ENCODE data around the gene GJD2. TPM values are rescaled to one million over a fixed set of nuclear protein-coding genes. Genes with fewer than 3 reads are reported as not detected.

GJD2 gene
- total and polyA plus RNA-seq, 2 donors (not counting 1 experiment from before 2014, with no cell fraction given): not detected

DNA sequence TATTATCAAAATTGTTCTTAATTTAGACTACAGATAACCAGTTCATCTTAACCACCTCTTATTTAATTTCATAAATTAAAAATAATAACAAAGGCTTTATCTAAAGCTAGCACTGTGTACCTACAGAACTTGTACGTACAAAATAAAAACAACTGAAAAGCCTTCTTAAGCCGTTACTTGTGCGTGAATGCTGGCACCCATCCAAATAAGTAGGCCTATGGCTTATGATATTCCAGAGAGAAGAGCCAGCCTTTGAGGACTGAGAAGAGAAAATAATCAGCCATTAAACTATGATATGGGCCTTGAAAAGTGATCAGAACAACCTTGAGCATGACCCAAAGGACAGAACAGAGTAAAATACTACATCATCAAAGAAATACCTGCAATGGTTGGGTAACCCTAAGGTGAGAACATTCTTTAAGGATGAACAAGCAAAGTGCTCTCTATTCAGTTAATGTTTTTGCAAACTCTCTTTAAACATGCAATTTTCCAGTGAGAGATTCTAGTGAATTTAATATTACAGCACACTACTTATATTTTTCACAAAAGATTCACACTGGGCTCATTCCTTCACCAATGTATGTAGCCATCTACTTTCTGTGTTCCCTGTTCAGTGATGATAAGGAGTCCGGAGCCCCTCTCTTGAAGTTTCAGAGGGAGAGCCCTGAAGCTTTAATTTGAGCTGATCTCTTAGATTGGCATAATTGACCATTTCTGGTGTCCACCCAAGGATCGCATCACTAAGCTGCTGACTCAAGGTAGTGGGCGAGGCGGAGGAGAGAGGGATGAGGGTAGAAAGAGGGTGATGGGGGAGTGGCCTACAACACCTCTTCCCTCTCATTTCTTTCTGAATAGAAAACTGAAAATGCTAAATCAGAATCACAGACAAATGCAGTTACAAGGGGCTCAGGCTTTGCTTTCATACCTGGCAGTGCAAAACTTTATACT is 48.3 kb upstream of the GJD2 start:
- Histone ChIP-seq H3K4me1 (ENCODE audit: control insufficient read depth, extremely low read depth, insufficient read depth, low read length) (no peaks in the 10 kb centered on the region), H3K9me3 (ENCODE audit: control insufficient read depth, insufficient read depth, low read depth, low read length) (no peaks in the 10 kb centered on the region), H2AFZ (ENCODE audit: low read length) (no peak overlapping the region), H3K27me3 (ENCODE audit: control insufficient read depth, insufficient read depth, low read length) (no peaks in the 10 kb centered on the region), H3K27ac (ENCODE audit: insufficient read depth, low read length) (no peak overlapping the region), H3K4me3 (replicated peaks in 1 of 4; ENCODE audit: control extremely low read depth in 1 of 4, insufficient read depth in 1 of 4, low read depth in 3 of 4, low read length in 4 of 4) (no peak overlapping the region), H3K4me2 (ENCODE audit: extremely low read depth, insufficient read depth, low read length) (no peak overlapping the region), H3K36me3 (ENCODE audit: control insufficient read depth, insufficient read depth, low read length) (no peaks in the 10 kb centered on the region), H3K9ac (ENCODE audit: insufficient read depth, low read length) (no peak overlapping the region), H4K20me1 (ENCODE audit: control insufficient read depth, extremely low read depth, insufficient read depth, low read length) (no peaks in the 10 kb centered on the region), H3K79me2 (ENCODE audit: control insufficient read depth, insufficient read depth, low read length) (no peaks in the 10 kb centered on the region)
- TF ChIP-seq, protein P1, sequence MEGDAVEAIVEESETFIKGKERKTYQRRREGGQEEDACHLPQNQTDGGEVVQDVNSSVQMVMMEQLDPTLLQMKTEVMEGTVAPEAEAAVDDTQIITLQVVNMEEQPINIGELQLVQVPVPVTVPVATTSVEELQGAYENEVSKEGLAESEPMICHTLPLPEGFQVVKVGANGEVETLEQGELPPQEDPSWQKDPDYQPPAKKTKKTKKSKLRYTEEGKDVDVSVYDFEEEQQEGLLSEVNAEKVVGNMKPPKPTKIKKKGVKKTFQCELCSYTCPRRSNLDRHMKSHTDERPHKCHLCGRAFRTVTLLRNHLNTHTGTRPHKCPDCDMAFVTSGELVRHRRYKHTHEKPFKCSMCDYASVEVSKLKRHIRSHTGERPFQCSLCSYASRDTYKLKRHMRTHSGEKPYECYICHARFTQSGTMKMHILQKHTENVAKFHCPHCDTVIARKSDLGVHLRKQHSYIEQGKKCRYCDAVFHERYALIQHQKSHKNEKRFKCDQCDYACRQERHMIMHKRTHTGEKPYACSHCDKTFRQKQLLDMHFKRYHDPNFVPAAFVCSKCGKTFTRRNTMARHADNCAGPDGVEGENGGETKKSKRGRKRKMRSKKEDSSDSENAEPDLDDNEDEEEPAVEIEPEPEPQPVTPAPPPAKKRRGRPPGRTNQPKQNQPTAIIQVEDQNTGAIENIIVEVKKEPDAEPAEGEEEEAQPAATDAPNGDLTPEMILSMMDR (conservative IDR thresholded peaks at IDR 0.05 in 1 of 2, IDR thresholded peaks at IDR 0.05 in 1 of 2; ENCODE audit: low read depth in 1 of 2, low read length in 2 of 2): no peak
- no peak for TF ChIP-seq EZH2 (IDR thresholded peaks at IDR 0.05; ENCODE audit: low read length, missing control alignments)
- no peak for DNase-seq (ENCODE audit: low read depth in 2 of 2)

DNA sequence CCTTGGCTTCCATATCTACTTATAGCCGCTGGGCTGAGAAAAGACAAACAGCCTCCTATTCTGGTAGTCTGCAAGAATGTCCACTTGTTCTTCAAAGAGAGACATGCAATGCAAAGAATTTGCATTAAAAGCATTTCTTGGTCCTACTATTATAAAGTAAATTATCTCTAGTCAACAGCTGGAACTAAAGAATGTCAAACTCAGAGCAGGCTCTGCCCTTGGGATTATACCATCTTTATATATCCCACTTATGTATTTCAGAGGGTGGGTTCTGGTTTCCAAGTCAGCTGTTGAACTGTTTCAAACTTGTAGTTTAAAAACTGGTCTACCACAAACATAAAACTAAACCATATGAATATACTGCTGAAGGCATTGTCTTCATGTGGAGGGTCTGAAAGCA is 47.6 kb upstream of the GJD2 start:
- Histone ChIP-seq H3K36me3 (ENCODE audit: control insufficient read depth, insufficient read depth, low read length) (no peaks in the 10 kb centered on the region), H3K27ac (ENCODE audit: insufficient read depth, low read length) (no peak overlapping the region), H3K9me3 (ENCODE audit: control insufficient read depth, insufficient read depth, low read depth, low read length) (no peaks in the 10 kb centered on the region), H3K4me1 (ENCODE audit: control insufficient read depth, extremely low read depth, insufficient read depth, low read length) (no peaks in the 10 kb centered on the region), H3K27me3 (ENCODE audit: control insufficient read depth, insufficient read depth, low read length) (no peaks in the 10 kb centered on the region), H2AFZ (ENCODE audit: low read length) (no peak overlapping the region), H3K79me2 (ENCODE audit: control insufficient read depth, insufficient read depth, low read length) (no peaks in the 10 kb centered on the region), H3K9ac (ENCODE audit: insufficient read depth, low read length) (no peak overlapping the region), H3K4me2 (ENCODE audit: extremely low read depth, insufficient read depth, low read length) (no peak overlapping the region), H4K20me1 (ENCODE audit: control insufficient read depth, extremely low read depth, insufficient read depth, low read length) (no peaks in the 10 kb centered on the region), H3K4me3 (replicated peaks in 1 of 4; ENCODE audit: control extremely low read depth in 1 of 4, insufficient read depth in 1 of 4, low read depth in 3 of 4, low read length in 4 of 4) (no peak overlapping the region)
- DNase-seq (ENCODE audit: low read depth in 2 of 2): no peak
- TF ChIP-seq EZH2 (IDR thresholded peaks at IDR 0.05; ENCODE audit: low read length, missing control alignments): no peak
- TF ChIP-seq, protein P1 (conservative IDR thresholded peaks at IDR 0.05 in 1 of 2, IDR thresholded peaks at IDR 0.05 in 1 of 2; ENCODE audit: low read depth in 1 of 2, low read length in 2 of 2): no peak

DNA sequence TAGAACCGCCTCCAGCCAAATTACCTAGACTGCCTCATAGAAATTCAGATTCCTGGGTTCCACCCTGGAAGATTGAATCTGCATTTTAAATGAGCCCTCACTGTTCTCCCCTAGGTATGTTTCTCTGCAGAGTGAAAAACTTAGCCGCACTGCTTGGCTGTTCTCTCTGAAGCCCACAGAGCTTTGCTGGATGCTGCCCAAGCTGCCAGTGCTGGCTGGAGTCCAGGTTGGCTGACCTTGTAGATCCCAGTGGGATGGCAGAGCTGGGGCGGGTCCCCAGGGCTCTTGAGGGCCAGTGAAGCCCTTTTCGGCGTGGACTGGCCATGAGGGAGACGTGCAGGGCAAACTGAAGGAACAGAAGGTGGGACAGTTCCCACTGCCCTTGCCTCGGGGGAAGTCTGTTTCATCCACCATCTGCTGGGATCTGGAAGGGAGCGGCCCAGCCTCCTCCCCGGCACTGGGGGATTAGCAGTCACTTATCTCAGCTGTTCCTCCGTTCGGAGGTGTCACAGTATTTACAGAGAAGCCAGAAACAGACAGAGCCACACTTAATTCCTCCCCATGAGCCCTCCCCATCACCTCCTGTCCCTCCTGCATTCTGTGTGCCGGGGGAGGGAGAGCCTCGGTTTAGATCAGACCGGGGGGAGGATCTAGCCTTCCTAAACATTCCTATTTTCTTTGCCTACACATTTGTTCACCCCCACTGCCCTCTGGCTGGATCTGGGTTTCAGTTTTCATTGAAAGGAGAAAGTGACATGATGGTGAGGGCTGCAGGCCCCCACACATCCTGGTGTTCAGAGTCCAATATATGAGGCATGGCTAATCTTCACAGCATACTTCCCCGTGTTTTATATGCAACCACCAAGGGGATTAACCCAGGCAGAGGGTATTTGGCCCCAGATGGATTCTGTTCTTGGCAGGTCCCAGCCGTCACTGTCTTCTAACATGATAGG is 44.6 kb upstream of the GJD2 start:
- Histone ChIP-seq H3K9ac (ENCODE audit: insufficient read depth, low read length) (no peak overlapping the region), H3K4me3 (replicated peaks in 1 of 4; ENCODE audit: control extremely low read depth in 1 of 4, insufficient read depth in 1 of 4, low read depth in 3 of 4, low read length in 4 of 4) (no peak overlapping the region), H3K27me3 (ENCODE audit: control insufficient read depth, insufficient read depth, low read length) (peaks cover 2% of the 10 kb centered on the region), H3K36me3 (ENCODE audit: control insufficient read depth, insufficient read depth, low read length) (no peaks in the 10 kb centered on the region), H3K79me2 (ENCODE audit: control insufficient read depth, insufficient read depth, low read length) (no peaks in the 10 kb centered on the region), H3K4me2 (ENCODE audit: extremely low read depth, insufficient read depth, low read length) (no peak overlapping the region), H2AFZ (ENCODE audit: low read length) (peak overlapping the region; percentile 15), H3K9me3 (ENCODE audit: control insufficient read depth, insufficient read depth, low read depth, low read length) (no peaks in the 10 kb centered on the region), H4K20me1 (ENCODE audit: control insufficient read depth, extremely low read depth, insufficient read depth, low read length) (no peaks in the 10 kb centered on the region), H3K4me1 (ENCODE audit: control insufficient read depth, extremely low read depth, insufficient read depth, low read length) (no peaks in the 10 kb centered on the region), H3K27ac (ENCODE audit: insufficient read depth, low read length) (no peak overlapping the region)
- TF ChIP-seq, protein P1 (conservative IDR thresholded peaks at IDR 0.05 in 1 of 2, IDR thresholded peaks at IDR 0.05 in 1 of 2; ENCODE audit: low read depth in 1 of 2, low read length in 2 of 2): no peak
- no peak for TF ChIP-seq EZH2 (IDR thresholded peaks at IDR 0.05; ENCODE audit: low read length, missing control alignments)
- DNase-seq (ENCODE audit: low read depth in 2 of 2): peak; percentile 10 to 29
